DND-41 (cell line): ENCODE data around the gene SCPEP1.

Experiments
- CTCF ChIP-seq: IDR thresholded peaks from 2 replicates; pipeline ENCODE4 v1.5.1; 2012; ENCODE audit warnings: borderline replicate concordance, low read length, moderate library complexity, mild to moderate bottlenecking; ENCODE audit not compliant: poor library complexity, severe bottlenecking; ENCODE audit errors: extremely low read depth
- EZH2 ChIP-seq: IDR thresholded peaks from 3 replicates; pipeline ENCODE4 v1.6.1; 2012; ENCODE audit warnings: borderline replicate concordance, low read depth, mild to moderate bottlenecking, moderate library complexity, low read length, inconsistent platforms; ENCODE audit not compliant: severe bottlenecking

- TF ChIP-seq CTCF (no peak), EZH2 (no peak)
Measured at GRCh38 chr17:57021226-57021940, 43.5 kb downstream of the SCPEP1 start.
